Stimulated activated CD8-positive, alpha-beta memory T cell treated with anti-CD3 and anti-CD28 coated beads, Interleukin-12 subunit alpha, Interleukin-12 subunit beta, amount 100 ng/mL, for 4 hours (primary cell): ENCODE results near the gene ZNF22.

Experiments used
- DNase-seq: peaks from one replicate; pipeline ENCODE4 v3.0.0-alpha.2; 2020; ENCODE audit warnings: low read depth

Gene ZNF22

GRCh38 chr10:45015590-45015989 lies 14.9 kb downstream of the ZNF22 start:
- DNase-seq = no peak

- DNase-seq = no peak
These were observed 22.7 kb downstream of the ZNF22 start for GRCh38 chr10:45023426-45023825.

- DNase-seq = no peak
These were observed 33.6 kb downstream of the ZNF22 start for GRCh38 chr10:45034301-45034700.

- no peak for DNase-seq
These were observed 35.0 kb downstream of the ZNF22 start for GRCh38 chr10:45035673-45036072.

- DNase-seq = no peak
These were observed 40.3 kb downstream of the ZNF22 start for GRCh38 chr10:45040921-45041542.

- no peak for DNase-seq
These were observed 43.6 kb downstream of the ZNF22 start for GRCh38 chr10:45044290-45044689.

- DNase-seq = no peak
These were observed 50.0 kb downstream of the ZNF22 start for GRCh38 chr10:45050551-45051235.

- no peak for DNase-seq
These were observed 52.0 kb downstream of the ZNF22 start for GRCh38 chr10:45052700-45053099.

- DNase-seq = no peak
These were observed 52.9 kb downstream of the ZNF22 start for GRCh38 chr10:45053569-45054100.
